GM12892 (cell line): Measurements from ENCODE around the gene KRTAP10-4.

Source experiments
- POLR2A ChIP-seq: IDR thresholded peaks from 2 replicates; pipeline ENCODE4 v1.6.1; 2011; ENCODE audit warnings: low read depth, low read length, control low read depth
- POLR2AphosphoS5 ChIP-seq: IDR thresholded peaks from 2 replicates; pipeline ENCODE4 v1.6.1; 2011; ENCODE audit warnings: low read depth, low read length, control low read depth

GRCh38 chr21:44549525-44550211 lies 23.9 kb upstream of the KRTAP10-4 start:
- TF ChIP-seq POLR2A (no peak), POLR2AphosphoS5 (no peak)
